NCI-H226 (cell line): ENCODE data around the gene TAF5L.
A peak's percentile ranks its signal among the peaks of the same experiment; 100 is the strongest.

Experiments
- DNase-seq: peaks from one replicate; pipeline ENCODE4 v3.0.0-alpha.2; 2015

The TAF5L gene

GRCh38 chr1:229625915-229626831, at the start of gene TAF5L, which contains the start of gene URB2:
TAF5L (minus strand) TSS chr1:229626122; CDS start chr1:229614482, 11,640 bp downstream.
URB2 (plus strand) TSS chr1:229626247; CDS start chr1:229627634, 1,387 bp downstream.
- peak; percentile 76 for DNase-seq

GRCh38 chr1:229675396-229675795, 49.5 kb upstream of the TAF5L start:
- no peak for DNase-seq

- no peak for DNase-seq
Observed at GRCh38 chr1:229674042-229674441, 48.1 kb upstream of the TAF5L start.

GRCh38 chr1:229672246-229672645, 46.3 kb upstream of the TAF5L start:
- DNase-seq = no peak

GRCh38 chr1:229671310-229671709, 45.4 kb upstream of the TAF5L start:
- no peak for DNase-seq

GRCh38 chr1:229669333-229669732, 43.4 kb upstream of the TAF5L start:
- DNase-seq = no peak

- no peak for DNase-seq
Observed at GRCh38 chr1:229666585-229666984, 40.7 kb upstream of the TAF5L start.

- no peak for DNase-seq
Observed at GRCh38 chr1:229665912-229666558, 40.1 kb upstream of the TAF5L start.

GRCh38 chr1:229664133-229664689, 38.3 kb upstream of the TAF5L start:
- peak; percentile 21 for DNase-seq

- DNase-seq = no peak
Observed at GRCh38 chr1:229661897-229662296, 36.0 kb upstream of the TAF5L start.

- peak; percentile 21 for DNase-seq
Observed at GRCh38 chr1:229661022-229661877, 35.3 kb upstream of the TAF5L start.

GRCh38 chr1:229657993-229658755, 32.3 kb upstream of the TAF5L start:
- no peak for DNase-seq

GRCh38 chr1:229655781-229656180, 29.9 kb upstream of the TAF5L start:
- DNase-seq = no peak

GRCh38 chr1:229653420-229653819, 27.5 kb upstream of the TAF5L start:
- DNase-seq = no peak

- no peak for DNase-seq
Observed at GRCh38 chr1:229651546-229651945, 25.6 kb upstream of the TAF5L start.

- DNase-seq = no peak
Observed at GRCh38 chr1:229650045-229650444, 24.1 kb upstream of the TAF5L start.

- no peak for DNase-seq
Observed at GRCh38 chr1:229648406-229648805, 22.5 kb upstream of the TAF5L start.

GRCh38 chr1:229645324-229645993, 19.5 kb upstream of the TAF5L start:
- no peak for DNase-seq

- DNase-seq = no peak
Observed at GRCh38 chr1:229643996-229644745, 18.2 kb upstream of the TAF5L start.

- DNase-seq = no peak
Observed at GRCh38 chr1:229642970-229643369, 17.0 kb upstream of the TAF5L start.

GRCh38 chr1:229642376-229642775, 16.5 kb upstream of the TAF5L start:
- no peak for DNase-seq
